Measurements from ENCODE around the gene CD34. TPM values are rescaled to one million over a fixed set of nuclear protein-coding genes. Genes with fewer than 3 reads are reported as not detected.

Gene CD34
- total RNA-seq, 4 donors from 2014 or later, result 11.1 to 31.1 (median 17.1) TPM

GRCh38 chr1:207866471-207867135, 44.3 kb downstream of the CD34 start:
- Histone ChIP-seq H3K4me1 (peaks cover 90% of the 10 kb centered on the region), H3K4me3 (peak overlapping the region; percentile 83)

GRCh38 chr1:207863893-207864535, 46.9 kb downstream of the CD34 start:
- WGBS, result 46% methylated on average over 8 of the region's 8 CpGs
- Histone ChIP-seq H3K27me3 (no peaks in the 10 kb centered on the region), H3K4me1 (peaks cover 78% of the 10 kb centered on the region), H3K4me3 (no peak overlapping the region), H3K36me3 (peaks cover 22% of the 10 kb centered on the region), H3K9me3 (no peaks in the 10 kb centered on the region), H3K27ac (peak overlapping the region; percentile 95)
- DNase-seq (ENCODE audit: low spot score in 2 of 2), result no peak
- TF ChIP-seq EP300 (IDR thresholded peaks at IDR 0.05), result no peak
- TF ChIP-seq POLR2A (IDR thresholded peaks at IDR 0.05), result no peak
- no peak for TF ChIP-seq CTCF (IDR thresholded peaks at IDR 0.05)
- TF ChIP-seq POLR2AphosphoS5 (IDR thresholded peaks at IDR 0.05), result no peak

More at GRCh38 chr1:207866471-207867135, 44.3 kb downstream of the CD34 start:
- H3K9me3 ChIP-seq, result no peaks in the 10 kb centered on the region
- H3K27ac ChIP-seq, result peak overlapping the region; percentile 95
- peak in 1 of 2 donors; percentile 22 for TF ChIP-seq POLR2A (IDR thresholded peaks at IDR 0.05)
- no peak for TF ChIP-seq CTCF (IDR thresholded peaks at IDR 0.05)
- no peak for TF ChIP-seq EP300 (IDR thresholded peaks at IDR 0.05)
- no peak for TF ChIP-seq POLR2AphosphoS5 (IDR thresholded peaks at IDR 0.05)
- no peaks in the 10 kb centered on the region for H3K27me3 ChIP-seq
- peak in 1 of 2 donors; percentile 86 for DNase-seq (ENCODE audit: low spot score in 2 of 2)
- peaks cover 11% of the 10 kb centered on the region for H3K36me3 ChIP-seq
- 56% methylated on average over 9 of the region's 9 CpGs for WGBS

- DNase-seq (ENCODE audit: low spot score in 2 of 2), result no peak
- peak overlapping the region; percentile 14 for H3K27ac ChIP-seq
- H3K36me3 ChIP-seq, result peaks cover 22% of the 10 kb centered on the region
- peaks cover 83% of the 10 kb centered on the region for H3K4me1 ChIP-seq
- no peak for TF ChIP-seq POLR2A (IDR thresholded peaks at IDR 0.05)
- no peak for TF ChIP-seq EP300 (IDR thresholded peaks at IDR 0.05)
- no peak for TF ChIP-seq POLR2AphosphoS5 (IDR thresholded peaks at IDR 0.05)
- no peak for TF ChIP-seq CTCF (IDR thresholded peaks at IDR 0.05)
- H3K9me3 ChIP-seq, result no peaks in the 10 kb centered on the region
- no peaks in the 10 kb centered on the region for H3K27me3 ChIP-seq
- H3K4me3 ChIP-seq, result no peak overlapping the region
- WGBS, result 57% methylated on average over 2 of the region's 2 CpGs
Measured at GRCh38 chr1:207862241-207862787, 48.6 kb downstream of the CD34 start.

GRCh38 chr1:207861442-207862177, 49.3 kb downstream of the CD34 start:
- Histone ChIP-seq H3K27ac (peak overlapping the region; percentile 14), H3K27me3 (no peaks in the 10 kb centered on the region), H3K4me1 (peaks cover 82% of the 10 kb centered on the region), H3K36me3 (peaks cover 22% of the 10 kb centered on the region), H3K9me3 (no peaks in the 10 kb centered on the region), H3K4me3 (no peak overlapping the region)
- WGBS, result 67% methylated on average over 9 of the region's 9 CpGs
- TF ChIP-seq EP300 (IDR thresholded peaks at IDR 0.05) (no peak), POLR2AphosphoS5 (IDR thresholded peaks at IDR 0.05) (no peak), POLR2A (IDR thresholded peaks at IDR 0.05) (no peak), CTCF (IDR thresholded peaks at IDR 0.05) (no peak)
- no peak for DNase-seq (ENCODE audit: low spot score in 2 of 2)
